ENCODE data around the gene YTHDC1.

The YTHDC1 gene

GRCh38 chr4:68344049-68344448 is 5.8 kb downstream of the YTHDC1 start:
- Mint-ChIP-seq H3K4me1 (ENCODE audit: low read depth) (peaks cover 71% of the 10 kb centered on the region), H3K27ac (peak overlapping the region; percentile 72)

GRCh38 chr4:68342134-68342533 is 7.8 kb downstream of the YTHDC1 start:
- Mint-ChIP-seq H3K9me3 (peaks cover 2% of the 10 kb centered on the region), H3K36me3 (ENCODE audit: low read depth) (peaks cover 53% of the 10 kb centered on the region), H3K27ac (peak overlapping the region; percentile 8), H3K4me3 (no peak overlapping the region), H3K4me1 (ENCODE audit: low read depth) (peaks cover 72% of the 10 kb centered on the region), H3K27me3 (no peaks in the 10 kb centered on the region)
- DNase-seq = no peak

More at GRCh38 chr4:68344049-68344448, 5.8 kb downstream of the YTHDC1 start:
- no peak for DNase-seq
- no peaks in the 10 kb centered on the region for H3K27me3 Mint-ChIP-seq
- peaks cover 2% of the 10 kb centered on the region for H3K9me3 Mint-ChIP-seq
- H3K4me3 Mint-ChIP-seq = peak overlapping the region; percentile 25
- peaks cover 55% of the 10 kb centered on the region for H3K36me3 Mint-ChIP-seq (ENCODE audit: low read depth)

GRCh38 chr4:68338625-68339024 is 11.3 kb downstream of the YTHDC1 start:
- H3K27ac Mint-ChIP-seq = peak overlapping the region; percentile 83

GRCh38 chr4:68337522-68337921 is 12.4 kb downstream of the YTHDC1 start:
- Mint-ChIP-seq H3K4me1 (ENCODE audit: low read depth) (peaks cover 63% of the 10 kb centered on the region), H3K4me3 (no peak overlapping the region), H3K27me3 (no peaks in the 10 kb centered on the region), H3K9me3 (no peaks in the 10 kb centered on the region), H3K27ac (peak overlapping the region; percentile 26), H3K36me3 (ENCODE audit: low read depth) (peaks cover 63% of the 10 kb centered on the region)
- DNase-seq = no peak

More at GRCh38 chr4:68338625-68339024, 11.3 kb downstream of the YTHDC1 start:
- Mint-ChIP-seq H3K4me1 (ENCODE audit: low read depth) (peaks cover 58% of the 10 kb centered on the region), H3K27me3 (no peaks in the 10 kb centered on the region), H3K4me3 (no peak overlapping the region), H3K36me3 (ENCODE audit: low read depth) (peaks cover 53% of the 10 kb centered on the region), H3K9me3 (no peaks in the 10 kb centered on the region)
- DNase-seq = no peak

- no peaks in the 10 kb centered on the region for H3K9me3 Mint-ChIP-seq
- no peak overlapping the region for H3K4me3 Mint-ChIP-seq
- DNase-seq = no peak
- H3K27ac Mint-ChIP-seq = peak overlapping the region; percentile 26
- peaks cover 65% of the 10 kb centered on the region for H3K36me3 Mint-ChIP-seq (ENCODE audit: low read depth)
- H3K27me3 Mint-ChIP-seq = no peaks in the 10 kb centered on the region
- H3K4me1 Mint-ChIP-seq (ENCODE audit: low read depth) = peaks cover 60% of the 10 kb centered on the region
These were observed 12.9 kb downstream of the YTHDC1 start for GRCh38 chr4:68337004-68337403.

GRCh38 chr4:68336530-68336929 is 13.4 kb downstream of the YTHDC1 start:
- H3K27ac Mint-ChIP-seq = peak overlapping the region; percentile 58

GRCh38 chr4:68326141-68326540 is 23.7 kb downstream of the YTHDC1 start:
- peaks cover 87% of the 10 kb centered on the region for H3K36me3 Mint-ChIP-seq (ENCODE audit: low read depth)
- DNase-seq = no peak
- H3K9me3 Mint-ChIP-seq = no peaks in the 10 kb centered on the region
- H3K4me1 Mint-ChIP-seq (ENCODE audit: low read depth) = peaks cover 5% of the 10 kb centered on the region
- H3K4me3 Mint-ChIP-seq = no peak overlapping the region
- no peaks in the 10 kb centered on the region for H3K27me3 Mint-ChIP-seq
- H3K27ac Mint-ChIP-seq = peak overlapping the region; percentile 59

More at GRCh38 chr4:68336530-68336929, 13.4 kb downstream of the YTHDC1 start:
- Mint-ChIP-seq H3K4me3 (no peak overlapping the region), H3K9me3 (no peaks in the 10 kb centered on the region), H3K36me3 (ENCODE audit: low read depth) (peaks cover 68% of the 10 kb centered on the region), H3K27me3 (no peaks in the 10 kb centered on the region), H3K4me1 (ENCODE audit: low read depth) (peaks cover 56% of the 10 kb centered on the region)
- no peak for DNase-seq

GRCh38 chr4:68324519-68325262 is 25.2 kb downstream of the YTHDC1 start:
- DNase-seq = no peak
- Mint-ChIP-seq H3K27ac (no peak overlapping the region), H3K27me3 (no peaks in the 10 kb centered on the region), H3K4me1 (ENCODE audit: low read depth) (peaks cover 5% of the 10 kb centered on the region), H3K36me3 (ENCODE audit: low read depth) (peaks cover 81% of the 10 kb centered on the region), H3K9me3 (no peaks in the 10 kb centered on the region), H3K4me3 (no peak overlapping the region)

- no peak overlapping the region for H3K27ac Mint-ChIP-seq
- no peak for DNase-seq
- no peaks in the 10 kb centered on the region for H3K9me3 Mint-ChIP-seq
- no peak overlapping the region for H3K4me3 Mint-ChIP-seq
- H3K36me3 Mint-ChIP-seq (ENCODE audit: low read depth) = peaks cover 90% of the 10 kb centered on the region
- peaks cover 7% of the 10 kb centered on the region for H3K4me1 Mint-ChIP-seq (ENCODE audit: low read depth)
- H3K27me3 Mint-ChIP-seq = no peaks in the 10 kb centered on the region
These were observed 30.9 kb downstream of the YTHDC1 start for GRCh38 chr4:68319040-68319439.

GRCh38 chr4:68316193-68316969 is 33.5 kb downstream of the YTHDC1 start:
- peaks cover 7% of the 10 kb centered on the region for H3K4me1 Mint-ChIP-seq (ENCODE audit: low read depth)
- H3K4me3 Mint-ChIP-seq = no peak overlapping the region
- H3K27ac Mint-ChIP-seq = peak overlapping the region; percentile 68
- DNase-seq = no peak
- H3K27me3 Mint-ChIP-seq = no peaks in the 10 kb centered on the region
- H3K9me3 Mint-ChIP-seq = no peaks in the 10 kb centered on the region
- H3K36me3 Mint-ChIP-seq (ENCODE audit: low read depth) = peaks cover 91% of the 10 kb centered on the region

GRCh38 chr4:68310651-68311247 is 39.1 kb downstream of the YTHDC1 start:
- no peak for DNase-seq
- Mint-ChIP-seq H3K36me3 (ENCODE audit: low read depth) (peaks cover 51% of the 10 kb centered on the region), H3K4me3 (no peak overlapping the region), H3K4me1 (ENCODE audit: low read depth) (no peaks in the 10 kb centered on the region), H3K27me3 (no peaks in the 10 kb centered on the region), H3K27ac (no peak overlapping the region), H3K9me3 (no peaks in the 10 kb centered on the region)

- no peak for DNase-seq
- H3K4me1 Mint-ChIP-seq (ENCODE audit: low read depth) = peaks cover 4% of the 10 kb centered on the region
- H3K9me3 Mint-ChIP-seq = no peaks in the 10 kb centered on the region
- H3K4me3 Mint-ChIP-seq = no peak overlapping the region
- H3K36me3 Mint-ChIP-seq (ENCODE audit: low read depth) = no peaks in the 10 kb centered on the region
- H3K27me3 Mint-ChIP-seq = no peaks in the 10 kb centered on the region
- no peak overlapping the region for H3K27ac Mint-ChIP-seq
These were observed 45.2 kb downstream of the YTHDC1 start for GRCh38 chr4:68304731-68305130.

- peak overlapping the region; percentile 35 for H3K27ac Mint-ChIP-seq
- H3K36me3 Mint-ChIP-seq (ENCODE audit: low read depth) = no peaks in the 10 kb centered on the region
- H3K4me1 Mint-ChIP-seq (ENCODE audit: low read depth) = peaks cover 8% of the 10 kb centered on the region
- H3K4me3 Mint-ChIP-seq = no peak overlapping the region
- peaks cover 6% of the 10 kb centered on the region for H3K27me3 Mint-ChIP-seq
- H3K9me3 Mint-ChIP-seq = peaks cover 9% of the 10 kb centered on the region
- DNase-seq = no peak
These were observed 50.1 kb downstream of the YTHDC1 start for GRCh38 chr4:68299492-68300457.

GRCh38 chr4:68297137-68297536 is 52.8 kb downstream of the YTHDC1 start:
- Mint-ChIP-seq H3K4me1 (ENCODE audit: low read depth) (peaks cover 8% of the 10 kb centered on the region), H3K4me3 (no peak overlapping the region), H3K27ac (no peak overlapping the region)

More at GRCh38 chr4:68297137-68297536, 52.8 kb downstream of the YTHDC1 start:
- H3K36me3 Mint-ChIP-seq (ENCODE audit: low read depth) = no peaks in the 10 kb centered on the region
- H3K9me3 Mint-ChIP-seq = peaks cover 11% of the 10 kb centered on the region
- DNase-seq = no peak
- peaks cover 6% of the 10 kb centered on the region for H3K27me3 Mint-ChIP-seq
